GM21576 (cell line): ENCODE measurements around the gene ZNF74.
"Not testable (repeated sequence)": the region's sequence is repeated elsewhere in the genome, so short reads cannot be mapped to it uniquely, and the experiment has no call there.

Experiments used
- ATAC-seq: cut with Tn5 transposase; IDR thresholded peaks from one replicate; pipeline ENCODE4 v1.9.1; 2021; ENCODE audit warnings: mild to moderate bottlenecking, moderate library complexity; ENCODE audit not compliant: unreplicated experiment

Gene ZNF74

GRCh38 chr22:20393705-20394476 lies at the start of gene ZNF74:
TSS of gene ZNF74 (plus strand) at chr22:20394151. CDS start at chr22:20394629, 478 bp downstream.
- ATAC-seq = no peak

- not testable (repeated sequence) for ATAC-seq
These were observed 47.4 kb upstream of the ZNF74 start for GRCh38 chr22:20346553-20346952.

DNA sequence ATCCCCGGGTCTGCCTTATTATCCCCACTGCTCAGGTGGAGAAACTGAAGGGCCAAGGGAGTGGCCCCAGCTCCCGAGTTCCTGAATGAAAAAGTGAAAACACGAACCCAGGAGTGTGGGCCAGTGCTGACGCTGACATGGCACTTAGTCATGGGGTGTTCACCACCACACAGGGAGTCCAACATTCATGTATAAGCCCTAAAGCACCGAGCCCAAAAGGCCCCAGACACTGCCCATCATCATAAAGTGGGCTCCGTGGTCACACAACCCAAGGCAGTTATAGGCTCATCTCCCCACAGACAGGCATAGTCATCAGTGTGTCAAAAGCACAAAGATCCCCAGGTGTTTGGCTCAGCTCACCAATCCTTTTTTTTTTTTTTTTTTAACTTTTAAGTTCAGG lies 41.4 kb upstream of the ZNF74 start:
- ATAC-seq = not testable (repeated sequence)

DNA sequence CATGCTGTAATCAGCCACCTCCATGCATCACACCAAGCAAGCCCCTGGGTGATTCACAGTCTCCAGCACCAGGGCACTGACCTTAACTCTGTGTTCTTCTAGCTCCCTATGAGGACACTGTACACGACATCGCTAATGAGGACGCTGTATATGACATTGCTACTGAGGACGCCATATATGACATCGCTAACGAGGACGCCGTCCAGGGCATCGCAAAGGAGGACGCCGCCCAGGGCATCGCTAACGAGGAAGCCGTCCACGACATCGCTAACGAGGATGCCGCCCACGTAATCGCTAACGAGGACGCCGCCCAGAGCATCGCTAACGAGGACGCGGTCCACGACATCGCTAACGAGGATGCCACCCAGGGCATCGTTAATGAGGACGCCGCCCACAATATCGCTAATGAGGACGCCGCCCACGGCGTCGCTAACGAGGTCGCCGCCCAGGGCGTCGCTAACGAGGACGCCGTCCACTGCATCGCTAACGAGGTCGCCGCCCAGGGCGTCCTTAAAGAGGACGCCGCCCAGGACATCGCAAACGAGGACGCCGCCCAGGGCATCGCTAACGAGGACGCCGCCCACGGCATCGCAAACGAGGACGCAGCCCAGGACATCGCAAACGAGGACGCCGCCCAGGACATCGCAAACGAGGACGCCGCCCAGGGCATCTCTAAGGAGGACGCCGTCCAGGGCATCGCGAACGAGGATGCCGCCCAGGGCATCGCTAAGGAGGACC lies 39.5 kb upstream of the ZNF74 start:
- no peak for ATAC-seq

- not testable (repeated sequence) for ATAC-seq
These were observed 37.9 kb upstream of the ZNF74 start for GRCh38 chr22:20355939-20356636.

DNA sequence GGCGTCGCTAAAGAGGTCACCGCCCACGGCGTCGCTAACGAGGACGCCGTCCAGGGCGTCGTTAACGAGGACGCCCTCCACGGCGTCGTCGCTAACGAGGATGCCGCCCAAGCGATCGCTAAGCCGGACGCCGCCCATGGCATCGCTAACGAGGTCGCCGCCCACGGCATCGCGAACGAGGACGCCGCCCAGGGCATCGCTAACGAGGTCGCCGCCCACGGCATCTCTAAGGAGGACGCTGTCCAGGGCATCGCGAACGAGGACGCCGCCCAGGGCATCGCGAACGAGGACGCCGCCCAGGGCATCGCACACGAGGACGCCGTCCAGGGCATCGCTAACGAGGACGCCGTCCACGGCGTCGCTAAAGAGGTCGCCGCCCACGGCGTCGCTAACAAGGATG lies 37.0 kb upstream of the ZNF74 start:
- not testable (repeated sequence) for ATAC-seq

DNA sequence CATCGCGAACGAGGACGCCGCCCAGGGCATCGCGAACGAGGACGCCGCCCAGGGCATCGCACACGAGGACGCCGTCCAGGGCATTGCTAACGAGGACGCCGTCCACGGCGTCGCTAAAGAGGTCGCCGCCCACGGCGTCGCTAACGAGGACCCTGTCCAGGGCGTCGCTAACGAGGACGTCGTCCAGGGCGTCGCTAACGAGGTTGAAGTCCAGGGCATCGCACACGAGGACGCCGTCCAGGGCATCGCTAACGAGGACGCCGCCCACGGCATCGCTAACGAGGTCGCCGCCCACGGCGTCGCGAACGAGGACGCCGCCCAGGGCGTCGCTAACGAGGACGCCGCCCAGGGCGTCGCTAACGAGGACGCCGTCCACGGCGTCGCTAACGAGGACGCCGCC lies 36.0 kb upstream of the ZNF74 start:
- not testable (repeated sequence) for ATAC-seq

DNA sequence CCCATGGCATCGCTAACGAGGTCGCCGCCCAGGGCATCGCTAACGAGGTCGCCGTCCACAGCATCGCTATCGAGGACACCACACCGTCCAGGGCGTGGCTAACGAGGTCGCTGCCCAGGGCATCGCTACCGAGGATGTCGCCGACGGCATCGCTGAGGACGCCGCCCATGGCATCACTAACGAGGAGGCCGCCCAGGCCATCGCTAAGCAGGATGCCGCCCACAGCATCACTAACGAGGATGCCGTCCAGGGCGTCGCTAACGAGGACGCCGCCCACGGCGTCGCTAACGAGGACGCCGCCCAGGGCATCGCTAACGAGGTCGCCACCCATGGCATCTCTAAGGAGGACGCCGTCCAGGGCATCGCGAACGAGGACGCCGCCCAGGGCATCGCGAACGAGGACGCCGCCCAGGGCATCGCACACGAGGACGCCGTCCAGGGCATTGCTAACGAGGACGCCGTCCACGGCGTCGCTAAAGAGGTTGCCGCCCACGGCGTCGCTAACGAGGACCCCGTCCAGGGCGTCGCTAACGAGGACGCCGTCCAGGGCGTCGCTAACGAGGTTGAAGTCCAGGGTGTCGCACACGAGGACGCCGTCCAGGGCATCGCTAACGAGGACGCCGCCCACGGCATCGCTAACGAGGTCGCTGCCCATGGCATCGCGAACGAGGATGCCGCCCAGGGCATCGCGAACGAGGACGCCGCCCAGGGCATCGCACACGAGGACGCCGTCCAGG lies 35.3 kb upstream of the ZNF74 start:
- ATAC-seq = not testable (repeated sequence)

GRCh38 chr22:20360261-20360660 lies 33.7 kb upstream of the ZNF74 start:
- not testable (repeated sequence) for ATAC-seq

DNA sequence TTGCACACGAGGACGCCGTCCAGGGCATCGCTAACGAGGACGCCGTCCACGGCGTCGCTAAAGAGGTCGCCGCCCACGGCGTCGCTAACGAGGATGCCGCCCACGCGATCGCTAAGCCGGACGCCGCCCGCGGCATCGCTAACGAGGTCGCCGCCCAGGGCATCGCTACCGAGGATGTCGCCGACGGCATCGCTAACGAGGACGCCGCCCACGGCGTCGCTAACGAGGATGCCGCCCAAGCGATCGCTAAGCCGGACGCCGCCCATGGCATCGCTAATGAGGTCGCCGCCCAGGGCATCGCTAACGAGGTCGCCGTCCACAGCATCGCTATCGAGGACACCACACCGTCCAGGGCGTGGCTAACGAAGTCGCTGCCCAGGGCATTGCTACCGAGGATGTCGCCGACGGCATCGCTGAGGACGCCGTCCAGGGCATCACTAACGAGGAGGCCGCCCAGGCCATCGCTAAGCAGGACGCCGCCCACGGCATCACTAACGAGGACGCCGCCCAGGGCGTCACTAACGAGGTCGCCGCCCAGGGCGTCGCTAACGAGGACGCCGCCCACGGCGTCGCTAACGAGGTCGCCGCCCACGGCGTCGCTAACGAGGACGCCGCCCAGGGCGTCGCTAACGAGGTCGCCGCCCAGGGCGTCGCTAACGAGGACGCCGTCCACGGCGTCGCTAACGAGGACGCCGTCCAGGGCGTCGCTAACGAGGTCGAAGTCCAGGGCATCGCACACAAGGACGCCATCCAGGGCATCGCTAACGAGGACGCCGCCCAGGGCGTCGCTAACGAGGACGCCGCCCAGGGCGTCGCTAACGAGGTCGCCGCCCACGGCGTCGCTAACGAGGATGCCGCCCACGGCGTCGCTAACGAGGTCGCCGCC lies 32.8 kb upstream of the ZNF74 start:
- not testable (repeated sequence) for ATAC-seq

DNA sequence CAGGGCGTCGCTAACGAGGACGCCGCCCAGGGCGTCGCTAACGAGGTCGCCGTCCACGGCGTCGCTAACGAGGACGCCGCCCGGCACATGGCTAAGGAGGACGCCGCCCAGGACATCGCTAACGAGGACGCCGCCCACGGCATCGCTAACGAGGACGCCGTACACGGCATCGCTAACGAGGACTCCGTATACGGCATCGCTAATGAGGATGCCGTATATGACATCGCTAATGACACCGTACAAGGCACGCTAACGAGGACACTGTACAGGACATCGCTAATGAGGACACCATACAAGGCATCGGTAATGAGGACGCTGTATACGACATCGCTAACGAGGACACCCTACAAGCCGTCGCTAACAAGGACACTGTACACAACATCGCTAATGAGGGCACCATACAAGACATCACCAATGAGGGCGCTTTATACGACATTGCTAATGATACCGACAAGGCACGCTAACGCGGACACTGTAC lies 32.2 kb upstream of the ZNF74 start:
- not testable (repeated sequence) for ATAC-seq

GRCh38 chr22:20362403-20362802 lies 31.5 kb upstream of the ZNF74 start:
- ATAC-seq = not testable (repeated sequence)

GRCh38 chr22:20364335-20365260 lies 29.4 kb upstream of the ZNF74 start:
- ATAC-seq = not testable (repeated sequence)

DNA sequence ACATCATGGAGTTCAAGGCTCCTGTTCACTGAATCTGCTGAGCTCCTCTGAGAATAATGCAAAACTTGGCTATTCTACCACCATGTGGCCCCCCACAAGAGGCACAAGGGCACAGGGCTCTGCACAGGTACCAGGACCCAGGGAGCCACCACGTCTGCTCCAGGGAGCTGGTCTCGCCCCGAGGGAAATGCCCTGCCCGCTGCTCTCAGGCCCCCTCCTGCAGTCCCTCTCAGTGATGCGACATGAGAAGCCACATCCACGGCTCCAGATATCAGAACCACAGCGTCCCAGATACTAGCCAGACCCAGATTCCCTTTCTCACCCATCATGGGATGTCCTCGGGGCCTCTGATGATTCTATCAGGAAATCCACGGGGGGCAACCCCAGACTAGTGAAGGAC lies 27.1 kb upstream of the ZNF74 start:
- not testable (repeated sequence) for ATAC-seq

DNA sequence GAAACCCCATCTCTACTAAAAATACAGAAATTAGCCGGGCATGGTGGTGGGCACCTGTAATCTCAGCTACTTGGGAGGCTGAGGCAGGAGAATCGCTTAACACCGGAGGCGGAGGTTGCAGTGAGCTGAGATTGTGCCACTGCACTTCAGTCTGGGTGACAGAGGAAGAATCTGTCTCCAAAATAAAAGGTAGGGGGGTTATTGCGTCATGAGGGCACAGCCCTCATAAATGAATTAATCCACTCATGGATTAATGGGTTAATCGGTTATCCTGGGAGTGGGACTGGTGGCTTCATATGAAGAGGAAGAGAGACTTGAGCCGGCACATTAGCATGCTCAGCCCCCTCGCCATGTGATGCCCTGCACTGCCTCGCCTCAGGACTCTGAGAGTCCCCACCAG lies 25.1 kb upstream of the ZNF74 start:
- not testable (repeated sequence) for ATAC-seq

GRCh38 chr22:20371687-20372086 lies 22.3 kb upstream of the ZNF74 start:
- ATAC-seq = not testable (repeated sequence)

- ATAC-seq = not testable (repeated sequence)
These were observed 21.5 kb upstream of the ZNF74 start for GRCh38 chr22:20372406-20372854.

GRCh38 chr22:20373195-20373706 lies 20.7 kb upstream of the ZNF74 start:
- ATAC-seq = not testable (repeated sequence)
